Endothelial cell of umbilical vein (primary cell): Measurements from ENCODE around the gene NRG3.

Source experiments
- EZH2 ChIP-seq: IDR thresholded peaks from 2 replicates; pipeline ENCODE4 v1.6.1; 2012; ENCODE audit warnings: borderline replicate concordance, low read depth, mild to moderate bottlenecking, moderate library complexity, low read length, inconsistent platforms; ENCODE audit not compliant: severe bottlenecking
- JUN ChIP-seq: IDR thresholded peaks from 2 replicates; pipeline ENCODE4 v1.6.1; 2011; ENCODE audit warnings: borderline replicate concordance, low read depth; ENCODE audit not compliant: insufficient read length, insufficient read depth
- POLR2A ChIP-seq: IDR thresholded peaks from 2 replicates; pipeline ENCODE4 v1.6.1; 2012; ENCODE audit warnings: low read depth, mild to moderate bottlenecking, control low read depth, low read length
- POLR2AphosphoS5 ChIP-seq: IDR thresholded peaks from 2 replicates; pipeline ENCODE4 v1.6.1; 2012; ENCODE audit warnings: low read depth, mild to moderate bottlenecking, control low read depth, low read length, moderate library complexity; ENCODE audit not compliant: insufficient read depth
- TF ChIP-seq, protein P1 (sequence below), 2 donors: IDR thresholded peaks; 1 replicate in 1 of 2; 2 replicates in 1 of 2; pipeline ENCODE4 v1.5.1; 2011; ENCODE audit warnings: low read length in 2 of 2, mild to moderate bottlenecking in 2 of 2, moderate library complexity in 2 of 2, control low read depth in 1 of 2, inconsistent platforms in 1 of 2, low read depth in 1 of 2; ENCODE audit not compliant: insufficient read depth in 1 of 2; ENCODE audit errors: extremely low read depth in 1 of 2
- TF ChIP-seq, protein P2 (sequence below): IDR thresholded peaks from 2 replicates; pipeline ENCODE4 v1.6.1; 2011; ENCODE audit not compliant: insufficient read depth, insufficient read length

DNA sequence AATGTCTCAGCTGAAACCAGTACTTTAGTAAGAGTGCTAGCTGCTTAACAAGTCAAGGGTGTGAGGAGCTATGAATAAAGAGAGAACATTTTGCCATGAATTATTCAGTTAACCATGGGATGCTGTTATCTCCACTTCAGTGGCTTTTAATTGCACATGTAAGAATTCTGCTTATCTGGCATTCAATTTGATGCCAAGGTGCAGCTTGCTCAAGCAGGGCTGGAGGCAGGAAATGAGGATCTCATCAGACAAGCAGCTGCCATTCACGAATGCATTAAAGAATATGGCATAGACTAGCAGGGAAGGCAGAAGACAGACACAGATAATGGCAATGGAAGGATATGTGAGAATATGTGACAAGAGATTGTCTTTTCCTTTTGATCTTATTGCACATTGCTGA is 697.8 kb downstream of the NRG3 start:
- TF ChIP-seq, protein P1, sequence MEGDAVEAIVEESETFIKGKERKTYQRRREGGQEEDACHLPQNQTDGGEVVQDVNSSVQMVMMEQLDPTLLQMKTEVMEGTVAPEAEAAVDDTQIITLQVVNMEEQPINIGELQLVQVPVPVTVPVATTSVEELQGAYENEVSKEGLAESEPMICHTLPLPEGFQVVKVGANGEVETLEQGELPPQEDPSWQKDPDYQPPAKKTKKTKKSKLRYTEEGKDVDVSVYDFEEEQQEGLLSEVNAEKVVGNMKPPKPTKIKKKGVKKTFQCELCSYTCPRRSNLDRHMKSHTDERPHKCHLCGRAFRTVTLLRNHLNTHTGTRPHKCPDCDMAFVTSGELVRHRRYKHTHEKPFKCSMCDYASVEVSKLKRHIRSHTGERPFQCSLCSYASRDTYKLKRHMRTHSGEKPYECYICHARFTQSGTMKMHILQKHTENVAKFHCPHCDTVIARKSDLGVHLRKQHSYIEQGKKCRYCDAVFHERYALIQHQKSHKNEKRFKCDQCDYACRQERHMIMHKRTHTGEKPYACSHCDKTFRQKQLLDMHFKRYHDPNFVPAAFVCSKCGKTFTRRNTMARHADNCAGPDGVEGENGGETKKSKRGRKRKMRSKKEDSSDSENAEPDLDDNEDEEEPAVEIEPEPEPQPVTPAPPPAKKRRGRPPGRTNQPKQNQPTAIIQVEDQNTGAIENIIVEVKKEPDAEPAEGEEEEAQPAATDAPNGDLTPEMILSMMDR (IDR thresholded peaks at IDR 0.05; ENCODE audit: extremely low read depth in 1 of 2, insufficient read depth in 1 of 2, low read depth in 1 of 2, low read length in 2 of 2): no peak
- TF ChIP-seq EZH2: no peak
- TF ChIP-seq POLR2A: no peak
- TF ChIP-seq, protein P2, sequence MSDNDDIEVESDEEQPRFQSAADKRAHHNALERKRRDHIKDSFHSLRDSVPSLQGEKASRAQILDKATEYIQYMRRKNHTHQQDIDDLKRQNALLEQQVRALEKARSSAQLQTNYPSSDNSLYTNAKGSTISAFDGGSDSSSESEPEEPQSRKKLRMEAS: no peak
- no peak for TF ChIP-seq JUN
- TF ChIP-seq POLR2AphosphoS5: no peak
